ENCODE measurements around the gene CCDC85B.

DNA sequence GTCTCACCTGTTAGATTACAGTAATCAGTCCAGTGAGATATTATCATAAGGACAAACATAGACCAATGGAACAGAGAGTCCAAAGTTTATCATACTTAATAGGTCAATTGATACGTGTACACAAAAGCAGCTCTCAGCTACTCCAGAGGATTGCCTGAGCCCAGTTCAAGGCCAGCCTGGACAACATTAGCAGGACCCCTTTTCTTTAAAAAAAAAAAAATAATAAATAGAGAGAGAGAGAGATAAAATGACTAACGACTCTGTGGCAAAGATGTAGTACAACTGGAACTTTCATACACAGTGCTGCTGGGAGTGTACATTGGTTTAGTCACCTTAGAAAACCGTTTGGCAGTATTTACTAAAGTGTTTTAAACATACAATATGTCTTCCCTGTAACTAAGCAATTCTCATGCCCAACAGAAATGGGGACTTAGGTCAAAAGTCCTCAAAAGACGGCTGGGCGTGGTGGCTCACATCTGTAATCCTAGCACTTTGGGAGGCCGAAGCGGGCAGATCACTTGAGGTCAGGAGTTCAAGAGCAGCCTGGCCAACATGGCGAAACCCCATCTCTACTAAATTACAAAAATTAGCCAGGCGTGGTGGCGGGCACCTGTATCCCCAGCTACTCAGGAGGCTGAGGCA is 46.1 kb upstream of the CCDC85B start:
- TF ChIP-seq, protein P1, sequence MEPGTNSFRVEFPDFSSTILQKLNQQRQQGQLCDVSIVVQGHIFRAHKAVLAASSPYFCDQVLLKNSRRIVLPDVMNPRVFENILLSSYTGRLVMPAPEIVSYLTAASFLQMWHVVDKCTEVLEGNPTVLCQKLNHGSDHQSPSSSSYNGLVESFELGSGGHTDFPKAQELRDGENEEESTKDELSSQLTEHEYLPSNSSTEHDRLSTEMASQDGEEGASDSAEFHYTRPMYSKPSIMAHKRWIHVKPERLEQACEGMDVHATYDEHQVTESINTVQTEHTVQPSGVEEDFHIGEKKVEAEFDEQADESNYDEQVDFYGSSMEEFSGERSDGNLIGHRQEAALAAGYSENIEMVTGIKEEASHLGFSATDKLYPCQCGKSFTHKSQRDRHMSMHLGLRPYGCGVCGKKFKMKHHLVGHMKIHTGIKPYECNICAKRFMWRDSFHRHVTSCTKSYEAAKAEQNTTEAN (CRISPR knock-in tag; IDR thresholded peaks at IDR 0.05) = no peak
- TF ChIP-seq, protein P2, sequence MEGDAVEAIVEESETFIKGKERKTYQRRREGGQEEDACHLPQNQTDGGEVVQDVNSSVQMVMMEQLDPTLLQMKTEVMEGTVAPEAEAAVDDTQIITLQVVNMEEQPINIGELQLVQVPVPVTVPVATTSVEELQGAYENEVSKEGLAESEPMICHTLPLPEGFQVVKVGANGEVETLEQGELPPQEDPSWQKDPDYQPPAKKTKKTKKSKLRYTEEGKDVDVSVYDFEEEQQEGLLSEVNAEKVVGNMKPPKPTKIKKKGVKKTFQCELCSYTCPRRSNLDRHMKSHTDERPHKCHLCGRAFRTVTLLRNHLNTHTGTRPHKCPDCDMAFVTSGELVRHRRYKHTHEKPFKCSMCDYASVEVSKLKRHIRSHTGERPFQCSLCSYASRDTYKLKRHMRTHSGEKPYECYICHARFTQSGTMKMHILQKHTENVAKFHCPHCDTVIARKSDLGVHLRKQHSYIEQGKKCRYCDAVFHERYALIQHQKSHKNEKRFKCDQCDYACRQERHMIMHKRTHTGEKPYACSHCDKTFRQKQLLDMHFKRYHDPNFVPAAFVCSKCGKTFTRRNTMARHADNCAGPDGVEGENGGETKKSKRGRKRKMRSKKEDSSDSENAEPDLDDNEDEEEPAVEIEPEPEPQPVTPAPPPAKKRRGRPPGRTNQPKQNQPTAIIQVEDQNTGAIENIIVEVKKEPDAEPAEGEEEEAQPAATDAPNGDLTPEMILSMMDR (IDR thresholded peaks at IDR 0.05) = no peak
- TF ChIP-seq, protein P3, sequence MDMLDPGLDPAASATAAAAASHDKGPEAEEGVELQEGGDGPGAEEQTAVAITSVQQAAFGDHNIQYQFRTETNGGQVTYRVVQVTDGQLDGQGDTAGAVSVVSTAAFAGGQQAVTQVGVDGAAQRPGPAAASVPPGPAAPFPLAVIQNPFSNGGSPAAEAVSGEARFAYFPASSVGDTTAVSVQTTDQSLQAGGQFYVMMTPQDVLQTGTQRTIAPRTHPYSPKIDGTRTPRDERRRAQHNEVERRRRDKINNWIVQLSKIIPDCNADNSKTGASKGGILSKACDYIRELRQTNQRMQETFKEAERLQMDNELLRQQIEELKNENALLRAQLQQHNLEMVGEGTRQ (CRISPR knock-in tag; IDR thresholded peaks at IDR 0.05) = no peak
- TF ChIP-seq ZNF219 (CRISPR knock-in tag; IDR thresholded peaks at IDR 0.05; ENCODE audit: borderline replicate concordance) = no peak
